ENCODE measurements around the gene NHLRC2. TPM values are rescaled to one million over a fixed set of nuclear protein-coding genes. Genes with fewer than 3 reads are reported as not detected.
A peak's percentile ranks its signal among the peaks of the same experiment; 100 is the strongest.

NHLRC2 gene
- total RNA-seq, 1 experiment from 2014 or later = 30.8 TPM

GRCh38 chr10:113937258-113937657 is 82.8 kb downstream of the NHLRC2 start:
- H3K27ac Mint-ChIP-seq (ENCODE audit: unreplicated experiment) = no peak overlapping the region
- ChIA-PET POLR2A (no interaction called here), CTCF (no interaction called here)
- Histone ChIP-seq H3K36me3 (ENCODE audit: control insufficient read depth, insufficient read depth, low read length) (no peaks in the 10 kb centered on the region), H3K9me3 (no peaks in the 10 kb centered on the region), H3K4me3 (ENCODE audit: low read depth, low read length) (no peak overlapping the region), H3K27me3 (replicated peaks; ENCODE audit: control insufficient read depth, insufficient read depth, low read length) (no peaks in the 10 kb centered on the region), H3K4me1 (no peaks in the 10 kb centered on the region)
- no peaks in the 10 kb centered on the region for H3K27me3 Mint-ChIP-seq (ENCODE audit: insufficient read depth, unreplicated experiment)
- TF ChIP-seq CTCF (IDR thresholded peaks at IDR 0.05; ENCODE audit: insufficient read depth in 1 of 2, low read depth in 1 of 2, low read length in 1 of 2, severe bottlenecking in 1 of 2, unreplicated experiment in 1 of 2) = no peak
- BruUV-seq (replicated peaks) = no TSS peak
- no peak overlapping the region for H3K4me3 Mint-ChIP-seq (ENCODE audit: unreplicated experiment)
- no peaks in the 10 kb centered on the region for H3K4me1 Mint-ChIP-seq (ENCODE audit: low read depth, unreplicated experiment)
- H3K36me3 Mint-ChIP-seq (ENCODE audit: insufficient read depth, unreplicated experiment) = peaks cover 4% of the 10 kb centered on the region
- no peak for DNase-seq
- intact Hi-C loops (cut with micrococcal nuclease; ENCODE audit: unreplicated experiment) = no loop called here
- no peaks in the 10 kb centered on the region for H3K9me3 Mint-ChIP-seq (ENCODE audit: unreplicated experiment)

- CTCF ChIA-PET = no interaction called here
- BruUV-seq (replicated peaks) = no TSS peak
- Histone ChIP-seq H3K4me1 (no peaks in the 10 kb centered on the region), H3K27me3 (replicated peaks; ENCODE audit: control insufficient read depth, insufficient read depth, low read length) (no peaks in the 10 kb centered on the region), H3K36me3 (ENCODE audit: control insufficient read depth, insufficient read depth, low read length) (no peaks in the 10 kb centered on the region), H3K4me3 (ENCODE audit: low read depth, low read length) (no peak overlapping the region), H3K9me3 (no peaks in the 10 kb centered on the region)
- Mint-ChIP-seq H3K27me3 (ENCODE audit: insufficient read depth, unreplicated experiment) (no peaks in the 10 kb centered on the region), H3K9me3 (ENCODE audit: unreplicated experiment) (no peaks in the 10 kb centered on the region), H3K4me1 (ENCODE audit: low read depth, unreplicated experiment) (no peaks in the 10 kb centered on the region), H3K36me3 (ENCODE audit: insufficient read depth, unreplicated experiment) (peaks cover 4% of the 10 kb centered on the region), H3K27ac (ENCODE audit: unreplicated experiment) (no peak overlapping the region), H3K4me3 (ENCODE audit: unreplicated experiment) (no peak overlapping the region)
- POLR2A ChIA-PET = no interaction called here
- no peak for TF ChIP-seq CTCF (IDR thresholded peaks at IDR 0.05; ENCODE audit: insufficient read depth in 1 of 2, low read depth in 1 of 2, low read length in 1 of 2, severe bottlenecking in 1 of 2, unreplicated experiment in 1 of 2)
- DNase-seq = no peak
- intact Hi-C loops (cut with micrococcal nuclease; ENCODE audit: unreplicated experiment) = loop anchor here (2.0 kb wide), 1 partner anchor 139 kb away; no protein-coding TSS in a partner anchor
Observed at GRCh38 chr10:113937756-113938155, 83.3 kb downstream of the NHLRC2 start.

GRCh38 chr10:113939212-113939860 is 84.9 kb downstream of the NHLRC2 start:
- CTCF ChIA-PET = no interaction called here
- Mint-ChIP-seq H3K36me3 (ENCODE audit: insufficient read depth, unreplicated experiment) (peaks cover 4% of the 10 kb centered on the region), H3K27me3 (ENCODE audit: insufficient read depth, unreplicated experiment) (no peaks in the 10 kb centered on the region), H3K9me3 (ENCODE audit: unreplicated experiment) (no peaks in the 10 kb centered on the region), H3K4me3 (ENCODE audit: unreplicated experiment) (no peak overlapping the region), H3K27ac (ENCODE audit: unreplicated experiment) (no peak overlapping the region), H3K4me1 (ENCODE audit: low read depth, unreplicated experiment) (peaks cover 2% of the 10 kb centered on the region)
- TF ChIP-seq CTCF (IDR thresholded peaks at IDR 0.05; ENCODE audit: insufficient read depth in 1 of 2, low read depth in 1 of 2, low read length in 1 of 2, severe bottlenecking in 1 of 2, unreplicated experiment in 1 of 2) = peak in 1 of 2 experiments; percentile 12
- intact Hi-C loops (cut with micrococcal nuclease; ENCODE audit: unreplicated experiment) = loop anchor here (2.0 kb wide), 1 partner anchor 141 kb away; no protein-coding TSS in a partner anchor
- Histone ChIP-seq H3K4me1 (peaks cover 1% of the 10 kb centered on the region), H3K27me3 (replicated peaks; ENCODE audit: control insufficient read depth, insufficient read depth, low read length) (no peaks in the 10 kb centered on the region), H3K9me3 (no peaks in the 10 kb centered on the region), H3K4me3 (ENCODE audit: low read depth, low read length) (no peak overlapping the region), H3K36me3 (ENCODE audit: control insufficient read depth, insufficient read depth, low read length) (no peaks in the 10 kb centered on the region)
- no peak for DNase-seq
- BruUV-seq (replicated peaks) = no TSS peak
- POLR2A ChIA-PET = no interaction called here

Measured in Caco-2 (cell line).